ENCODE data around the gene LRRC8E.
A peak's percentile ranks its signal among the peaks of the same experiment; 100 is the strongest.

Gene LRRC8E

GRCh38 chr19:7852851-7853769 lies 35.2 kb upstream of the LRRC8E start:
- Histone ChIP-seq H2BK120ac (ENCODE audit: low read depth, low read length) (no peak overlapping the region), H3K4me3 (ENCODE audit: insufficient read depth in 1 of 2, low read depth in 1 of 2, low read length in 2 of 2) (no peak overlapping the region), H3K27me3 (ENCODE audit: control insufficient read depth in 1 of 2, insufficient read depth in 1 of 2, low read length in 2 of 2) (no peaks in the 10 kb centered on the region), H2BK12ac (ENCODE audit: low read length in 2 of 2) (no peak overlapping the region), H3K14ac (ENCODE audit: low read length in 2 of 2) (no peak overlapping the region), H3K9ac (ENCODE audit: low read length) (no peak overlapping the region), H3K36me3 (ENCODE audit: control insufficient read depth in 1 of 2, insufficient read depth in 2 of 2, low read depth in 1 of 2, low read length in 2 of 2) (peaks cover 0 to 38% of the 10 kb centered on the region in 2 experiments), H3K79me1 (replicated peaks; ENCODE audit: low read length, poor library complexity, severe bottlenecking) (no peaks in the 10 kb centered on the region), H2AFZ (ENCODE audit: low read depth, low read length) (peak overlapping the region; percentile 7), H4K91ac (ENCODE audit: low read length) (no peak overlapping the region), H3K4me1 (ENCODE audit: control insufficient read depth, insufficient read depth, low read depth, low read length) (peaks cover 6% of the 10 kb centered on the region), H2AK5ac (ENCODE audit: low read length, severe bottlenecking) (no peak overlapping the region), H3K23ac (ENCODE audit: low read length in 2 of 2) (no peak overlapping the region), H3K9me3 (ENCODE audit: control insufficient read depth, low read length) (no peaks in the 10 kb centered on the region), H2BK15ac (ENCODE audit: low read depth, poor library complexity, severe bottlenecking) (no peak overlapping the region), H2BK5ac (ENCODE audit: low read depth, low read length, poor library complexity, severe bottlenecking) (no peak overlapping the region), H3K18ac (ENCODE audit: low read depth in 1 of 2, low read length in 2 of 2) (no peak overlapping the region), H3K4me2 (ENCODE audit: low read length, poor library complexity, severe bottlenecking) (peak overlapping the region; percentile 40), H3K27ac (ENCODE audit: low read length, poor library complexity, severe bottlenecking) (no peak overlapping the region), H4K8ac (ENCODE audit: low read length) (no peak overlapping the region), H3K4ac (ENCODE audit: low read depth in 1 of 2, low read length in 2 of 2) (no peak overlapping the region)
- peak; percentile 60 for DNase-seq
- WGBS = 31% methylated on average over 45 of the region's 45 CpGs

DNA sequence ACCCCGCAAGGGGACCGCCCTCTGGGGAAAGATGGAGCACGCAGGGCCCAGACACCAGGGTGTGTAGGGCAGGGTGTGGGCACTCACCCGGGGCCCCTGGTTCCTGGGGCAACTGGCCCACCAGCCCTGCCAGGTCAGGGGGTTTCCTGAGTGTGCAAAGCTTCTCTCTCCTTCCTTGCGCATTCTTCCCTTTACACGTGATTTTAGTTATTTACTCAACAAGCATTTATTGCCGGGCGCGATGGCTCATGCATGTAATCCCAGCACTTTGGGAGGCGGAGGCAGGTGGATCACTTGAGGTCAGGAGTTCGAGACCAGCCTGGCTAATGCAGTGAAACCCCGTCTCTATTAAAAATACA lies 34.6 kb upstream of the LRRC8E start:
- H2AK5ac ChIP-seq (ENCODE audit: low read length, severe bottlenecking) = no peak overlapping the region
- H3K4ac ChIP-seq (ENCODE audit: low read depth in 1 of 2, low read length in 2 of 2) = no peak overlapping the region
- H3K79me1 ChIP-seq (replicated peaks; ENCODE audit: low read length, poor library complexity, severe bottlenecking) = no peaks in the 10 kb centered on the region
- no peak overlapping the region for H2BK5ac ChIP-seq (ENCODE audit: low read depth, low read length, poor library complexity, severe bottlenecking)
- no peak overlapping the region for H3K23ac ChIP-seq (ENCODE audit: low read length in 2 of 2)
- H2AFZ ChIP-seq (ENCODE audit: low read depth, low read length) = no peak overlapping the region
- H3K27me3 ChIP-seq (ENCODE audit: control insufficient read depth in 1 of 2, insufficient read depth in 1 of 2, low read length in 2 of 2) = no peaks in the 10 kb centered on the region
- WGBS = 83% methylated on average over 12 of the region's 12 CpGs
- H3K4me1 ChIP-seq (ENCODE audit: control insufficient read depth, insufficient read depth, low read depth, low read length) = peaks cover 6% of the 10 kb centered on the region
- no peak overlapping the region for H2BK15ac ChIP-seq (ENCODE audit: low read depth, poor library complexity, severe bottlenecking)
- no peak overlapping the region for H2BK12ac ChIP-seq (ENCODE audit: low read length in 2 of 2)
- no peak overlapping the region for H4K8ac ChIP-seq (ENCODE audit: low read length)
- H3K27ac ChIP-seq (ENCODE audit: low read length, poor library complexity, severe bottlenecking) = no peak overlapping the region
- H3K9ac ChIP-seq (ENCODE audit: low read length) = no peak overlapping the region
- no peak overlapping the region for H3K18ac ChIP-seq (ENCODE audit: low read depth in 1 of 2, low read length in 2 of 2)
- no peak overlapping the region for H3K4me3 ChIP-seq (ENCODE audit: insufficient read depth in 1 of 2, low read depth in 1 of 2, low read length in 2 of 2)
- peak overlapping the region; percentile 40 for H3K4me2 ChIP-seq (ENCODE audit: low read length, poor library complexity, severe bottlenecking)
- DNase-seq = no peak
- H3K9me3 ChIP-seq (ENCODE audit: control insufficient read depth, low read length) = no peaks in the 10 kb centered on the region
- peaks cover 0 to 36% of the 10 kb centered on the region in 2 experiments for H3K36me3 ChIP-seq (ENCODE audit: control insufficient read depth in 1 of 2, insufficient read depth in 2 of 2, low read depth in 1 of 2, low read length in 2 of 2)
- H3K14ac ChIP-seq (ENCODE audit: low read length in 2 of 2) = no peak overlapping the region
- no peak overlapping the region for H4K91ac ChIP-seq (ENCODE audit: low read length)
- no peak overlapping the region for H2BK120ac ChIP-seq (ENCODE audit: low read depth, low read length)

DNA sequence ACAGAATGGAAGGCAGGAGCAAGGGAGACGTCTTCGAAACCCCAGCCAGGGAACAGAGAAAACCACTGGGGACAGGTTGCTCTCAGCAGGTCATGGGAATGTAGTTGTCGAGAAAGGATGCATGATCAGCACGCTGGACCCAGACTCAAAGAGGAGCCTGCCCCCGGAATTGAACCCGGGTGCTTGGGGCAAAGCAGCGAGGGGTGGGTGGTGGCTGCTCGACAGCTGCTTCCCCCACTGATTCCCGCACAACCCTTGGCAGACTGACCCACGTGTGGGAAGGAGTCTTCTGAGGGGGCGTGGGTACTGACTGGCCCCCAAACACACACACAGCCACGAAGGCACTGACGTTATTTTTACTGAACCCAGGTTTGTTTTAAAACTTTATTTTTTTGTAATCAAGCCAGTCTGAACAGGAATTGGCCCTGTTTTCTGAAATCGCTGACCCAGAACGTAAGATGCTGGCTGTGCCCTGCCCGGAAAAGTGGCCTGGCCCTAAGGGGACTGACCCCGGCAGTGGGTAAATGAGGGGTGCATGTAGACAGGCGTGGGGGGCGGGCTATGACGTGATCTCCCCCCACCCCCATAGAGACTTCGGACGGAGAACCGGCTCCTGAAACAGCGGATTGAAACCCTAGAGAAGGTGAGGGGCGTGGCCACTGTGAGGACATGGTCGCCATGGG lies 32.7 kb upstream of the LRRC8E start:
- no peak overlapping the region for H3K4ac ChIP-seq (ENCODE audit: low read depth in 1 of 2, low read length in 2 of 2)
- no peak overlapping the region for H2AFZ ChIP-seq (ENCODE audit: low read depth, low read length)
- H3K4me2 ChIP-seq (ENCODE audit: low read length, poor library complexity, severe bottlenecking) = no peak overlapping the region
- no peak overlapping the region for H2BK12ac ChIP-seq (ENCODE audit: low read length in 2 of 2)
- no peak overlapping the region for H2BK15ac ChIP-seq (ENCODE audit: low read depth, poor library complexity, severe bottlenecking)
- H3K27ac ChIP-seq (ENCODE audit: low read length, poor library complexity, severe bottlenecking) = no peak overlapping the region
- DNase-seq = no peak
- H3K9ac ChIP-seq (ENCODE audit: low read length) = no peak overlapping the region
- peaks cover 6% of the 10 kb centered on the region for H3K4me1 ChIP-seq (ENCODE audit: control insufficient read depth, insufficient read depth, low read depth, low read length)
- H3K79me1 ChIP-seq (replicated peaks; ENCODE audit: low read length, poor library complexity, severe bottlenecking) = no peaks in the 10 kb centered on the region
- no peak overlapping the region for H3K14ac ChIP-seq (ENCODE audit: low read length in 2 of 2)
- H3K18ac ChIP-seq (ENCODE audit: low read depth in 1 of 2, low read length in 2 of 2) = no peak overlapping the region
- no peak overlapping the region for H2AK5ac ChIP-seq (ENCODE audit: low read length, severe bottlenecking)
- H4K91ac ChIP-seq (ENCODE audit: low read length) = no peak overlapping the region
- no peak overlapping the region for H3K4me3 ChIP-seq (ENCODE audit: insufficient read depth in 1 of 2, low read depth in 1 of 2, low read length in 2 of 2)
- H2BK5ac ChIP-seq (ENCODE audit: low read depth, low read length, poor library complexity, severe bottlenecking) = no peak overlapping the region
- H4K8ac ChIP-seq (ENCODE audit: low read length) = no peak overlapping the region
- H3K9me3 ChIP-seq (ENCODE audit: control insufficient read depth, low read length) = no peaks in the 10 kb centered on the region
- no peak overlapping the region for H3K23ac ChIP-seq (ENCODE audit: low read length in 2 of 2)
- H2BK120ac ChIP-seq (ENCODE audit: low read depth, low read length) = no peak overlapping the region
- H3K27me3 ChIP-seq (ENCODE audit: control insufficient read depth in 1 of 2, insufficient read depth in 1 of 2, low read length in 2 of 2) = no peaks in the 10 kb centered on the region
- WGBS = 85% methylated on average over 23 of the region's 26 CpGs
- peaks cover 0 to 33% of the 10 kb centered on the region in 2 experiments for H3K36me3 ChIP-seq (ENCODE audit: control insufficient read depth in 1 of 2, insufficient read depth in 2 of 2, low read depth in 1 of 2, low read length in 2 of 2)

DNA sequence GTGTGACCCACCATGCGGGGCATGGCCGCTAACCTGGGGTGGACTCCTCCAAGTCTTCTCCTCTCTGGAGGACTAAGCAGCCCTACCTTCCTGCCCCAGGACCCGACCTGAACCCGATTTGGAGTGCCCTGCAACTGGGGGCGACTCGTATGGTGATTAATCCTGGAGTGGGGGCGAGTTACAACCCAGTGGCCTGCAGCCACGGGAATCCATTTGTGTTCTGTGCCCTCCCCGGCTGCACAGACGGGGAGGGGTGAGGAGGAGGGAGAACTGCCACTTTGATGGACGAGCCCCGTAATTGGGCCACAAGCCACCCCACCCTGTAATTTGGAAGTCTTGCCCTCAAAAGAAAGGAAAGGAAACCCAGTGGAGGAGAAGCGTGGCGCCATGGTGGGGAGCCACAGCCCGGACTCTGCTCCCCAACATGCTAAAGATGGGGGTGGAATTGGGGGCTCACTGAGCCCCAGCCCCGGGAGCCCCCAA lies 32.2 kb upstream of the LRRC8E start:
- H2AK5ac ChIP-seq (ENCODE audit: low read length, severe bottlenecking) = no peak overlapping the region
- WGBS = 82% methylated on average over 12 of the region's 16 CpGs
- no peak for DNase-seq
- no peak overlapping the region for H3K18ac ChIP-seq (ENCODE audit: low read depth in 1 of 2, low read length in 2 of 2)
- no peak overlapping the region for H3K9ac ChIP-seq (ENCODE audit: low read length)
- H3K79me1 ChIP-seq (replicated peaks; ENCODE audit: low read length, poor library complexity, severe bottlenecking) = no peaks in the 10 kb centered on the region
- H2BK12ac ChIP-seq (ENCODE audit: low read length in 2 of 2) = no peak overlapping the region
- H2BK15ac ChIP-seq (ENCODE audit: low read depth, poor library complexity, severe bottlenecking) = no peak overlapping the region
- H3K36me3 ChIP-seq (ENCODE audit: control insufficient read depth in 1 of 2, insufficient read depth in 2 of 2, low read depth in 1 of 2, low read length in 2 of 2) = peaks cover 0 to 32% of the 10 kb centered on the region in 2 experiments
- no peak overlapping the region for H4K91ac ChIP-seq (ENCODE audit: low read length)
- no peaks in the 10 kb centered on the region for H3K27me3 ChIP-seq (ENCODE audit: control insufficient read depth in 1 of 2, insufficient read depth in 1 of 2, low read length in 2 of 2)
- no peak overlapping the region for H3K4me3 ChIP-seq (ENCODE audit: insufficient read depth in 1 of 2, low read depth in 1 of 2, low read length in 2 of 2)
- no peak overlapping the region for H3K27ac ChIP-seq (ENCODE audit: low read length, poor library complexity, severe bottlenecking)
- no peak overlapping the region for H3K14ac ChIP-seq (ENCODE audit: low read length in 2 of 2)
- H2AFZ ChIP-seq (ENCODE audit: low read depth, low read length) = no peak overlapping the region
- no peak overlapping the region for H2BK5ac ChIP-seq (ENCODE audit: low read depth, low read length, poor library complexity, severe bottlenecking)
- no peak overlapping the region for H4K8ac ChIP-seq (ENCODE audit: low read length)
- no peaks in the 10 kb centered on the region for H3K9me3 ChIP-seq (ENCODE audit: control insufficient read depth, low read length)
- H3K4me1 ChIP-seq (ENCODE audit: control insufficient read depth, insufficient read depth, low read depth, low read length) = peaks cover 6% of the 10 kb centered on the region
- H3K23ac ChIP-seq (ENCODE audit: low read length in 2 of 2) = no peak overlapping the region
- no peak overlapping the region for H3K4me2 ChIP-seq (ENCODE audit: low read length, poor library complexity, severe bottlenecking)
- H3K4ac ChIP-seq (ENCODE audit: low read depth in 1 of 2, low read length in 2 of 2) = no peak overlapping the region
- H2BK120ac ChIP-seq (ENCODE audit: low read depth, low read length) = no peak overlapping the region

Data from mesenchymal stem cell (in vitro differentiated cells and primary cell).